Occipital lobe (tissue), 2 donors: ENCODE data around the gene VTCN1. TPM values are rescaled to one million over a fixed set of nuclear protein-coding genes. Genes with fewer than 3 reads are reported as not detected.
"Not testable (repeated sequence)": the region's sequence is repeated elsewhere in the genome, so short reads cannot be mapped to it uniquely, and the experiment has no call there.

Source experiments
- DNase-seq: peaks from one replicate; lab custom pipeline; 2025; lab: John Stamatoyannopoulos, UW
- total RNA-seq: library from RNA; depleted of rRNA; stranded (reverse); fragments of >200 nt; gene quantifications from one replicate; pipeline ENCODE4 v1.2.3, GENCODE V29; 2014

VTCN1 gene
- total RNA-seq, 1 donor from 2014 or later = 0.47 TPM

DNA sequence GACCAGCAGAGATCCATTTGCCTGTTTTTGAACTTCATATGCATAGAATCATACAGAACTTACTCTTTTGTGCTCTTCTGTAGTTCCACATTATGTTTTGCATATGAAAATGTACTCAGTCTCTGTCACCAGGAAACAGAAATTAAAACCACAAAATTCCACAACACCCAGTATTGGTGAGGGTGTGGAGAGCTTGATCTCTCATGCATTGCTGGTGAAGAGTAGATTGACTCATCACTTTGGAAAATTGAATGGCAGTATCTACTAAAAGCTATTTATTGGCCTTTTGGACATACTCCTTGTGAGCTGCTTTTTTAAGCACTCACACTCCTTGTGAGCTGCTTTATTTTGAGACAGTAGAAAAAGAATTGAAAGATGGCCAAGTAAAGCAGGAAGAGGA, 43.3 kb downstream of the VTCN1 start:
- DNase-seq = no peak

DNA sequence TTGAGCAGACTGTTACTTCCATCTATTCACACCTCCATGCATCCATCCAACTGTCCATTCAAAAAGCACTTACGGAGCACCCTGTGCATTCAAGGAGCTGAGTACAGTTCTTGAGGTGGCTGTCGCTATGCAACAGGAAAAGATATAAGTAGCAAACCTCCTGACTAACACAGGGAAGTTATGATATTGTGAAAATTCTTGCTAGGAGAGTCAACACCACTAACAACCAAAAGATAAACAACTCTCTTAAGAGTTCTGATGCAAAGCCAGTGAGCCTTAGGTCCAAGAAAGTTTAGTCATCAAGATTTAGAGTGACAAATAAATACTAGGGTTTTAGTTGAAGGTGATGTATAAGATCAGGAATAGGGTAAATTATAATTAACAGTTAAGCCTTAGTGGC, 44.7 kb downstream of the VTCN1 start:
- no peak for DNase-seq

DNA sequence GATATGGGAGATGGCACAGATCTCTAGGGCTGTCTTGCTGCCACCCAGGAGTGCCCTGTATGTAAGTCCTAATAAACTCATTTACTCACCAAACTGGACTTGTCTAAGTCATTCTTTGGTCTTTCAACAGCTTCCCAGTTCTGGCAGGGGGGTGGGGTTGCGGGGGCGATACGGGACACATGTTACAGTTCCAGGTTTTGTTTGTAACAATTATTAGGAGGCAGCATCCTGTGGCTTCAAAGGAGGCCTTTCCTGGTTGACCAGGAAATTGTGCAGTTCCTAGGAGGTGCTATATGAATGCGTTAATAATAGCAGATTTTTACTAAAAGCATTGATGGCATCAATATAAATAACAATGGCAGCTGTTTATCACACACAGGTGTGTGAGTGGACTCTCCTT, 46.5 kb downstream of the VTCN1 start:
- DNase-seq = no peak

DNA sequence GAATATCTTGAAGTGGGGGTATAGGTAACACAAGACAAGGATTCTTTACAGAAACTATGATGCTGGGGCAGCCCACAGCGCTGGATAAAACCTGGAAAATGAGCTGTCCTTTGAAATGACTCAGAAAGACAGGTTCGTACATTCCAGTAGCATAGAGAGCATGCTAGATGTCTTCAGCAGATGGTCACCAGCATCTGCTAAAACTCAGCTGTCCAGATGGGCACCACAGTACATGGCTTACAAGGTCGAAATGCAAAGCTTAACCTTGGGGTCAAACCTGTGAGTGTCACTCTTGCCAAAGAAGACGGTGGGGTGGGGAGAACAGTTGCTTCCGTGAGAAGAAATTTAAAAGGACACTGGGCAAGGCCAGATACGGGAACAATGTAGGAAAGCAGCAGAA, 47.9 kb downstream of the VTCN1 start:
- DNase-seq = no peak

DNA sequence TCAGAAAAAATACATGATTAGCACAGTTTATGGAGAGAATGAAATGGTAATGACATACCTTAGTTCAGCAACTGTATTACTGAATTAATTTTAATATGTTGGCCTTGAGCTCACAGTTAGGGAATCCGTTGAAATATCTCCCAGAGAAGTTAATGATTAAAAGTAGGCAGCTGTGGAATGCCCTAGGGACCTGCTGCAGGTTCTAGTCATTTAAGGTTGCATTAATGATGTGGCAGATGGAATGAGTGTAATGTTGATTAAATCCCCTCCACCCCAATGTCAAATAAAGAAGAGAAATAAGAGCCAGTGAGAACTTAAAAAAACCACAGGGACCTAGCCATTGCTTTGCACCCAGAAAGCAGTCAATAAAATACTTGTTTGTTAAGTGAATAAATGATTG, 48.8 kb downstream of the VTCN1 start:
- no peak for DNase-seq

DNA sequence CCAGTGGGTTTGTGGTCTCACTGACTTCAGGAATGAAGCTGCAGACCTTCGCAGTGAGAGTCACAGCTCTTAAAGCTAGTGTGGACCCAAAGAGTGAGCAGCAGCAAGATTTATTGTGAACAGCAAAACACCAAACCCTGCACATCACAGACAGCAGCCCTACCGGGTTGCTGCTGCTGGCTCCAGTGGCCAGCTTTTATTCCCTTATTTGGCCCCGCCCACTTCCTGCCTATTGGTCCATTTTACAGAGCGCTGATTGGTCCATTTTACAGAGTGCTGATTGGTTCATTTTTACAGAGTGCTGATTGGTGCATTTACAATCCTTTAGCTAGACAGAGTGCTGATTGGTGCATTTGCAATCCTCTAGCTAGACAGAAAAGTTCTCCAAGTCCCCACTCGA, 59.4 kb downstream of the VTCN1 start:
- not testable (repeated sequence) for DNase-seq

DNA sequence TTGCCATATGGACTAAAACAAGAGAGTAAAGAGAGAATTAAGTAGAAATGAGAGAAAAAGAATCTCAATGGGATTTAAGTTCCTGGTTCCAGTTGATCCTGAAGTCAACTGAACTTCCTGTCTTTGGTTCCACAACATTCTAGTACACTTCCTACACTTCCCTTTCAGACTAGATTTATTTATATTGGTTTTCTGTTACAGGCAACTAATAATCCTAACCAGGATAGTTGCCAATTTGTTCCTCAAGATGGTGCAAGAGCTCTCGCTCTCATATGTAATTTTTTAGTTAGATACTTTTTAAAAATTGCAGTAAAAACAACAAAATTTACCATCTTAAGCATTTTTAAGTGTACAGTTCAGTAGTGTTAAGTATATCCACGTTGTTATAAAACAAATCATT, 60.4 kb downstream of the VTCN1 start:
- no peak for DNase-seq

DNA sequence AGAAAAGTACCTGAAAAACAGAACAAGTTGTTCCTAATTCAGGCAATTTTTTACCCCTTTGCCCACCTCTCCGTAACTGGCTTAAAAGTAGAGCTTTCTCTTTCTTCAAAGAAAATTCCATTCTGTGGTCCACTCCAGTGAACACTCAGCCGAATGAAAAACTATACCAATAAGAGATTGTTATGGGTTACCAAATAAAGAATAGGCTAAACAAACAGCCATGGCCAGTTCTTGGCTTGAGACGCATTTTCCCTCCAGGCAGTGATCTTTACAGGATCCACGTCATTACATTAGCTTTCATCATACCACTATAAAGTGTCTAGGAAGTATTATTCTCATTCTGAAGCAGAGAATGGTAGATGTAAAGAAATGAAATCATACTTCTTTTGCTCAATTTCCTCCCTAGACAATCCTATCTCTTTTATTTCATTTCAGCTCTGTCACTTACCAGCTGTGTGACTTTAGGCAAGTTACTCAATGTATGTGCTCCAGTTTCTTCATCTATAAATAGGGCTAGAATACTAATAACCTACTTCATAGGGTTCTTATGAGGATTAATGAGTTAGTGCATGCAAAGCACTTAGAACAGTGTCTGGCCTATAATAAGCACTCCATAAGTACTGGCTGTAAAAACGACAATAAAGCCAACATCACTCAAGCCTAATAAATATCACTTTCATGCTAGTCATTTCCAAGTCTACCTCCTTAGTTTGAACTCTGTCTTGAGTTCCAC, 62.7 kb downstream of the VTCN1 start:
- no peak for DNase-seq

DNA sequence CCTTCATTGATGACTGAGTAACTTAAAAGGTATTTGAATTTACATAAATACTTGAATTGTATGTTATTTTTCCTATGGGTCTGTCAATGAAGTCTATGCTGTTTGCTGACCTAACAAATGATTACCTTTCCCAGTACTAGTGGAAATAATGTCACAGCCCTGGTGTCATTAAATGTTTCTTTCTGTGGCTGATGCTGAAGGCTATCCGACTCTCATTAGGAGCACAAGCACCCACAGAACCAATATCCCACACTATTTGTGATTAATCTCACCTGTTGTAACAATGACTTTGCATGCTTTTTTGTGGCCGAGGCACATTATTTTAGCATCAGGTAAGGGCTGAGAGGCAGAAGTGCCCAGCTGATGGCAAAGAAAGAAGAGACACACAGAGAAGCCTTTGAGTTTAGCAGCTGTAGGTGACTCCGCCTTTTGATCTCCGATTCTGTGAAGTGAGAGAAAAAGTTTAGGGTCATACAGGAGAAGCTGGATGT, 63.3 kb downstream of the VTCN1 start:
- no peak for DNase-seq

DNA sequence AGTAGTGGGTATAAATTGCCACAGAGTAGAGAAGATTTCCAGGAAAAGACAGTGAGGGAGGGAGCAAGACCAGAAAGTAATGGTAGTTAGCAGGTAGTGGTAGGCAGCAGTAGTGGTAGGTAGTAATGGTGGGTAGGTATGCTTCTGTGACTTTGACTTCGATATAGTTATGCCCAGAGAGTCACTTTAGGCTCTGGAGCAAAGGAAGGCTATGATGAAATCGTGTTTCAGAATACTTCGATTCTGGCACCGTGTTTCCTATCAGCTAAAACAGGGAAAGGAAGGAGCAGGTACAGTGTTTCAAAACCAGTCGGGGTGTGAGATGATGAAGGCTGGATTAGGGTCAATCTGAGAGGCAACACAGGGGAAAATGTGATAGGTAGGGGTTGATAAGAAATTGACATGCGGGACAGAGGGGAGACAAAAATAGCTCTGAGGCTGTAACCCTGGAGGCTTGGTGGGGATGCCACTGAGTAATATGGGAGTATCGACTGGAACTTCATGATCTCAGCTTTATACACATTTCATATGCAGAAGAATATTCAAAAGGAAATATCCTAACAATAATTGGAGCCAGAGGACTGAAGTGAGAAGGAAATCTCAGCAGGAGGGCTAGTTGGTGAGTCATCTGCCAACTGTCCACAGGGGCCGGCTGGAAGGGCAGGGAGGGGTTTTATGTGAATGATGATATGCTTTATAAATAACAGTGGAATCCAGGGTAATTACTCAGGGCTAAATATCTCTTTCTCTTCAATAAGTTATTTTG, 64.0 kb downstream of the VTCN1 start:
- no peak for DNase-seq

DNA sequence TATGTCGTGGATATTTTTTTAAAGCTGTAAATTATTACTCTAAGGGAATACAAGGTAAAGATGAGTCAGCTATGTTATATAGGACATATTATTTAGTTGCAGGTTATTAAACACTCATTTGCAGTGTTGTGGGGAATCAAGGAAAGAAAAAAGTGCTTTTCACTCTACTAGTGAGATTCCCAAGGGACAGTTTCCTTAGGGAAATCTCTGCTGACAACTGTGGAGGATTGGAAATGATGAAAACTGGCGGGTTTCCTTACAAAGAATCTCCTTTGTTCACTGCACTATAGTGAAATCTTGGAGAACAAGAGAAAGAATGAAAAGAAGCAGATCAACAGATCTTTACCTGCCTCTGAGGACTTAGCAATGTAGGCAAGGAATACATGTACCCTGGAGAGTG, 64.7 kb downstream of the VTCN1 start:
- no peak for DNase-seq

DNA sequence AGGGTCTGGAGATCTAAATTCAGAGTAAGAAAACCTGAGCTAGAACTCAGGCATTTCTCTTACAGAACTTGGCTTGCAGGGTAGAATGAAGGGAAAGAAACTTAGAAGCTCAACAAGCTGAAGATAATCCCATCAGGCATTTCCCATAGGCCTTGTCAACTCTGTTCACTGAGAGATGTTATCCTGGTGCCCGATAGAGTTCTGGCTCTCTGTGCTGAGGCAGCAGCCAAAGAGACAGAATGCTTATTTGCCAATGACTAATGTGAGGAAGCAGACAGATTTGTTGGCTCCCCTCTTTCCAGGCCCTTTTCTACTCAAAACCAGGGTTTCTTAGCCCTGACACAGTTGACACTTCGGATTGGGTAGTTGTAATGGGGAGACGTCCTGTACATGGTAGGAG, 66.9 kb downstream of the VTCN1 start:
- no peak for DNase-seq

DNA sequence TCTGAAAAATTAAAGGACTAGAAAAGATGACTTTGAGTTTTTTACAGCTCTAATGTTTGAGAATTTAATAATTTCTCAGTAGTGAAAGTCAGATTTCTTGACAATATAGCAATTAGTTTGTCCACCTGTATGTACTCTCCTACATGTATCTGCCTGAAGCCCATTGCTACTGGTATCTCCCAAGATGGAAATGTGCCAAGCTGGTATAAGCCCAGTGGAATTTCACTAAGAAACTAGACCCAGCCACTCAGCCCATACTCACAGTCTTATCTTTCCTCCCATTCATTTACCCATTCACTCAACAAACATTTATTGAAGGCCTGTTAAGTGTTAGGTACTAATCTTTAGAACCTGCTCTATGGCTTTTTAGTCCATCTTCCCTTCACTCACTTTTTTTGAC, 67.6 kb downstream of the VTCN1 start:
- DNase-seq = no peak

DNA sequence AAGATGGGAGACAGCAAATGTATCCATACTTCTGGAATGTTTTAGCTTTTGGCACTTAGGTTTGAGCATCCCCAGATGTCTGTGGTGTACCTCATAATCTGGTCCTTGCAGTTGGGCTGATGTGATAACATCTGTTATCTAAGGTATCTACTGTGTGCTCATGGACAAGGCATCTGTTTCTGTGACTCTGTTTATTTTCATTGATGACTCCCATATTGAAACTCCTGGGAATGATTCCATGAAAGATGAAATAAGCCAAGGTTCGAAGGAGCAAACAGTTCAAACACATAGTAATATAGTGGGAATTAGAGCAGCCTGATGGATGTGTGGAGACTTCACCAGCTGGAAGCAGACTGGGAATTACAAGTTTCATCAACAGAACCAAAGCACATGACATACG, 68.5 kb downstream of the VTCN1 start:
- DNase-seq = no peak

DNA sequence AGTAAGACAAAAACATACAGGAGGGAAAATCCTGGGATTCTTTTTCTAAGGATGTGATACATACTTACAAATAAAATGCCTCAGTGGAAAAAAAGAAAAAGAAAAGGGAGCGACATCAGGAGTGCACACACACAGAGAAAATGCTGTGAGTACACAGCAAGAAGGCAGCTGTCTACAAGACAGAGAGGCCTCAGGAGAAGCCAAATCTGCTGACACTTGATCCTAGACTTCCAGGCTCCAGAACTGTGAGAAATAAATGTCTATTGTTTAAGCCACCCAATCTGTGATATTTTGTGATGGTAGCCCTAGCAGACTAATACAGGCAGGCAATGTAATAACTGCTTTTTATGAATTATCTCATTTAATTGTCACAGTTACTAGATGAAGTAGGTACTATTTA, 72.2 kb downstream of the VTCN1 start:
- no peak for DNase-seq

DNA sequence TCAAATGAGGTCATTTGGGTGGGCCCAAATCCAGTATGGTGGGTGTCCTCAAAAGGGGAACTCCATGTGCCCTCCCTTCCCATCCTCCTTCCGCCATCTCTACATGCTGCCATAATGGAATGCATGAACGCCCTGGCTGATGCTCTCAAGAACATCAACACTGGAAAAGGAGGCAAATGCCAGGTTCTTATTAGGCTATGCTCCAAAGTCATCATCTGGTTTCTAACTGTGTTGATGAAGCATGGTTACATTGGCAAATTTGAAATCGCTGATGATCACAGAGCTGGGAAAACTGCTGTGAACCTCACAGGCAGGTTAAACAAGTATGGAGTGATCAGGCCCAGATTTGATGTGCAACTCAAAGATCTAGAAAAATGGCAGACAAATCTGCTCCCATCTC, 72.6 kb downstream of the VTCN1 start:
- DNase-seq = no peak

DNA sequence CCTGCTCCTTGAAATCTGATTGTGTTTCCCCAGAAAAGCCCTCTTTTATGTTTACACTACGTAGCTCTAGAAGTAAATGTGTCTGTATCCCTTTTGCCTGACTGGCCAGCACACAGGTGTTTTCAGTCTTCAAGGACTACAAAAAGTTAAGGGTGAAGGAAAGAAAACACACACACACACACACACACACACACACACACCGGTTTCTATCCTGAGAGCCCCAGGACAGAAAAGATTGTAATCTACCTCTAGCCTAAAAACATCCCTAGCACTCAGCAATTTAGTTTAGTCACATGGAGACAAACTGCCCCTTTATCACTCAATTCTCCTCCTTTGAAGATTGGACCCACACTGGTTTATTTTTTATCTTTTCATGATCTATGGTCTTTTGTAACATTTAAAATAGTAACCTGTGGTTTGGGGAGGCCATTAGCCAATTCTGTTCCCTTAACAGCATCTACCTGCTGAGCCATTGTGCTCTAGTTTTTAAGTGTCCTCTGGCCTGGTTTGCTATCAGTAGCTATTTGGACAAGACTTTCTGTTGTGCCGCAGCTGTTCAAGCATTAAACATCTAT, 73.4 kb downstream of the VTCN1 start:
- no peak for DNase-seq

DNA sequence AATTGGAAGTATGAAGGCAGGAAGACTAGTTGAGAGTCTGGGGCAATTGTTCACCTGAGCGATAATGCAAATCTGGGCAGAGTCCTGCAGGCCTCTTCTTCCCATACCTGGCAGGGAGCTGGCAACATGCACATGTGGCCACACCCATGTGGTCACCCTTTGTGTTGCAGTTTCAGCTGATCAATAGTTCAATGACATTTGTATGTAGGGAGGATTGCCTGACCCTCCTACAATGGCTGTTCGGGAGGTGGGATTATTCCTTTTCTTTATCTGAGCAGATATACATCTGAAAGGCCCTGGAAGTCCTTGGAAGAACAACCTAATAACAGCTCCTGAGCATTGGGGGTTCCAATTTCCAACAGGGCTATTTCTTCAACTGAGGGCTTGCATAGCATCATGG, 74.0 kb downstream of the VTCN1 start:
- no peak for DNase-seq

DNA sequence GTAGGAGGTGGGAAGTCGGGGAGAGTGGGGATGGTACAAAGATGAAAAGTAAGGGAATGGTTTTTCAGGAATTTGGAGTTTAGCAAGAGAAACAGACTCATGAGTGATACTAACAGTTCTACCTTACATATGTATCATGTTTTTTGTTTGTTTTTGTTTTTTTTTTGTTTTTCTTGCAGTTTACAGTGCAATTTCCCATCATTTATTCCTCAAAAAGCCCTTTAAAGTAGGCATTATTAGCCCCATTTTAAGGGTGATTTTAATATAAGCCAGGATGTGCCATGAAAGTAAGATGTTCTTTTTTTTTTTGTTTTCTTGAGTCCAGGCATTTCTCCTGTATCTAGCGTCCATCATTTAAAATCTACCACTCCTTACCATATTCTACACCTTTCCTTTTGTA, 75.4 kb downstream of the VTCN1 start:
- DNase-seq = no peak

DNA sequence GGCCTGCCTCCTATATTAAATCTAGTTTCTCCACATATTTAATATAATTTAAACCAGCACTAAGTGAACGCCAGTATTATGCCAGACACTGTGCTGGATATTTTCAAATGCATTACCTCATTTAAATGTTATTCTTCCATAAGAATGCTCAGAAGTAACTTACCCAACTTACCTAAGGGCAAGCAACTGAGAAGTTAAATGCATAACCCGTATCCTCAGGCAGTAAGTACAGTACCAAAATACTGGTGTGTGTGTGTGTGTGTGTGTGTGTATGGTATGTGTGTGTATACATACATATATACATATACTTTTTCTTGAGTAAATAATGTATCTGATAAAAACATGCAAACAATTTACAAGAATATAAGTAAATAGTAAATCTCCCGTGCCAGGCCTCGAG, 80.2 kb downstream of the VTCN1 start:
- DNase-seq = no peak

DNA sequence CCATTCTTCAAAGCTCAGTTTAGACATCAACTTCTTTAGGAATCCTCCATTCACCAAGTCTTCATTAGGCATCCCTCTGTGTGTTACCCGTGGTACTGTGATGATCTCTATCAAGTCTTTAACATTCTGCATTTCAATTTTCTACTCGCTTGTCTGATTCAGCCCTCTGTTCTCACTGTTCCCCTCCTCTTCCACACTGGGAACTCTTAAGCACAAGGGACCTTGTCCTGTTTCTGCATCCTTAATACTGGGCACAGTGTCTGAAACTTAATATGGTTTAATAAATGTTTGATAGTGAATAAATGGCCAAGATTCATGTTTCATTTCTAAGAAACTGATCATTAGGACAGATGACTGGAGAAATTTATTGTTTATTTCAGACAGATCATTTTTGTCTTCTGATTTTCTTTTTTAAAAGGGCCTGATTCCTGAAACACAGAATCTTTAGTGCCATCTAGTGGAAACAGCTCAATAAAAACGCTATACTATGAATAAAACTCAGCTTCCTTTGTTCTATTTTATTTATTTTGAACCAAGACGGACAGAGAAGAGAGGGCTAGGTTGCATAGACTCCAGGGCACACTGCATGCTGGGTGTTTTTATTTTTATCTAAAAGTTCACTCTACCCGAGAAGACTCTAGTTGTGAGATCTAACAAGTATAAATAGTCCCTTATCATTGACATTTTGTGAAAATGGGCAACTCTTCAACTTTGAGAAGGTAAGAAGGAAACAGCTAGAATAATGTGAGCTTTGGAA, 82.2 kb downstream of the VTCN1 start:
- DNase-seq = no peak

DNA sequence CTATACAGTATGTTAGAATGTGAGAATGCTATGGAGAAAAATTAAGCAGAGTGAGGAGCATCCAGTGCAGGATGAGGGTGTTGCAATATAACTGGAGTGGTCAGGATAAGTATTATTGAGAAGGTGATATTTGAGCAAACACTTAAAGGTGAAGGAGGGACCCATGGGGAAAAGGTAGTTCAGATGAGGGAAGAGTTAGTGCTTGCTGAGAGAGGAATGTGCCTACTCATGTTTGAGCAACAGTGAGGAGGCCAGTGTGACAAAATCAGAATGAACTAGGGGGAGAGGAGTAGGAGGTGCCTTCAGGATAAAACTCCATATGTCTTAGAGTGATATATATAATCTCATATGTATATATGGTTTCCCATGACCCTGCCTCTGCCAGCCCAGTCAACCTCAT, 82.9 kb downstream of the VTCN1 start:
- no peak for DNase-seq
